Smooth muscle cell (in vitro differentiated cells): Measurements from ENCODE around the gene HSPG2. TPM values are rescaled to one million over a fixed set of nuclear protein-coding genes. Genes with fewer than 3 reads are reported as not detected.

Experiments
- DNase-seq: peaks from one replicate; lab custom pipeline; 2025; ENCODE audit not compliant: unreplicated experiment; lab: John Stamatoyannopoulos, UW
- H2AFZ ChIP-seq: fragments of 200-600 bp; sonication (generic); 2 replicates; pipeline ENCODE4 v1.6.0; 2016; ENCODE audit warnings: antibody characterized with exemption, low read depth, mild to moderate bottlenecking
- H3F3A ChIP-seq: fragments of 200-600 bp; sonication (generic); 2 replicates; pipeline ENCODE4 v1.6.0; 2017; ENCODE audit warnings: antibody characterized with exemption, low read depth
- H3K27ac ChIP-seq: fragments of 200-600 bp; sonication (generic); 2 replicates; pipeline ENCODE4 v1.5.1; 2016; ENCODE audit warnings: low read depth, mild to moderate bottlenecking
- H3K27me3 ChIP-seq: fragments of 200-600 bp; sonication (generic); 2 replicates; pipeline ENCODE4 v1.6.1; 2016; ENCODE audit warnings: low read depth, mild to moderate bottlenecking
- H3K36me3 ChIP-seq: fragments of 200-600 bp; sonication (generic); 2 replicates; pipeline ENCODE4 v1.5.1; 2016; ENCODE audit warnings: low read depth
- H3K4me1 ChIP-seq: fragments of 200-600 bp; sonication (generic); 2 replicates; pipeline ENCODE4 v1.5.1; 2016; ENCODE audit warnings: low read depth
- H3K4me2 ChIP-seq: fragments of 200-600 bp; sonication (generic); 2 replicates; pipeline ENCODE4 v1.6.0; 2016; ENCODE audit warnings: mild to moderate bottlenecking
- H3K4me3 ChIP-seq: fragments of 200-600 bp; sonication (generic); 2 replicates; pipeline ENCODE4 v1.5.1; 2016; ENCODE audit warnings: mild to moderate bottlenecking
- H3K79me2 ChIP-seq: fragments of 200-600 bp; sonication (generic); 2 replicates; pipeline ENCODE4 v1.6.0; 2016; ENCODE audit warnings: low read depth, mild to moderate bottlenecking
- H3K9ac ChIP-seq: fragments of 200-600 bp; sonication (generic); 2 replicates; pipeline ENCODE4 v1.6.0; 2016; ENCODE audit warnings: low read depth
- H3K9me3 ChIP-seq: fragments of 200-600 bp; sonication (generic); replicated peaks from 2 replicates; pipeline ENCODE4 v1.5.1; 2016; ENCODE audit warnings: low read depth
- H4K20me1 ChIP-seq: fragments of 200-600 bp; sonication (generic); 2 replicates; pipeline ENCODE4 v1.6.0; 2016; ENCODE audit warnings: low read depth
- WGBS: methylation state at CpG from one replicate; pipeline ENCODE4 v1.1.7; 2016; ENCODE audit warnings: low lambda C conversion rate; 5-methylcytosine and 5-hydroxymethylcytosine counted together
- polyA plus RNA-seq: library from polyadenylated mRNA; unstranded; fragments of >200 nt; fragmentation: Nextera tagmentation; extraction: Ambion mirVana; gene quantifications from 2 replicates; pipeline ENCODE4 v1.2.1, GENCODE V29; 2016
- total RNA-seq: library from RNA; depleted of rRNA; stranded (reverse); fragments of >200 nt; gene quantifications from 2 replicates; pipeline ENCODE4 v1.2.3, GENCODE V29; 2014
- TF ChIP-seq, protein P1 (sequence below): fragments of 200-600 bp; sonication (generic); IDR thresholded peaks from 2 replicates; pipeline ENCODE4 v1.5.1; 2017; ENCODE audit warnings: borderline replicate concordance, mild to moderate bottlenecking, antibody characterized with exemption; ENCODE audit not compliant: insufficient read depth, poor library complexity, severe bottlenecking

HSPG2 gene
- total and polyA plus RNA-seq, 2 experiments from 2014 or later = 40.7 to 46.7 TPM

DNA sequence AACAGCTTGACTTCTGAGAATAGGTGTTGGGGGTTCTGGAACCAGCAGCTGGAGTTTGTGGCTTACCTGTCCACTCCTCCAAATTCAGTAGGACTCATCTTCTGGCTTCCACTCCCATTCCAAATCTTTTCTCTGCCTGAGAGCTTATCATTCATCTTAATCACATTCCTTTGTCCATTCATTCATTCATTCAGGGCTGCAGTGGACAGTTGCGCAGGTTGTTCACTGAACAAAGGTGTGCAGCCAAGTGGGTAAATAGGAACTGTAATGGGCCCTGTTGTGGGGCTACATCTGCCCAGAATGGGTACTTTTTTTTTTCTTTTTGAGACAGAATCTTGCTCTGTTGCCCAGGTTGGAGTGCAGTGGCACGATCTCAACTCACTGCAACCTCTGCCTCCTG lies 3.4 kb upstream of the HSPG2 start:
- H3K79me2 ChIP-seq = peaks cover 3% of the 10 kb centered on the region
- H3F3A ChIP-seq = peaks cover 42% of the 10 kb centered on the region
- peak overlapping the region; percentile 61 for H3K9ac ChIP-seq
- H2AFZ ChIP-seq = no peak overlapping the region
- no peaks in the 10 kb centered on the region for H3K9me3 ChIP-seq
- H4K20me1 ChIP-seq = peaks cover 3% of the 10 kb centered on the region
- peak overlapping the region; percentile 26 for H3K4me2 ChIP-seq
- no peaks in the 10 kb centered on the region for H3K27me3 ChIP-seq
- peak overlapping the region; percentile 93 for H3K27ac ChIP-seq
- H3K4me1 ChIP-seq = peaks cover 48% of the 10 kb centered on the region
- no peak overlapping the region for H3K4me3 ChIP-seq
- TF ChIP-seq, protein P1, sequence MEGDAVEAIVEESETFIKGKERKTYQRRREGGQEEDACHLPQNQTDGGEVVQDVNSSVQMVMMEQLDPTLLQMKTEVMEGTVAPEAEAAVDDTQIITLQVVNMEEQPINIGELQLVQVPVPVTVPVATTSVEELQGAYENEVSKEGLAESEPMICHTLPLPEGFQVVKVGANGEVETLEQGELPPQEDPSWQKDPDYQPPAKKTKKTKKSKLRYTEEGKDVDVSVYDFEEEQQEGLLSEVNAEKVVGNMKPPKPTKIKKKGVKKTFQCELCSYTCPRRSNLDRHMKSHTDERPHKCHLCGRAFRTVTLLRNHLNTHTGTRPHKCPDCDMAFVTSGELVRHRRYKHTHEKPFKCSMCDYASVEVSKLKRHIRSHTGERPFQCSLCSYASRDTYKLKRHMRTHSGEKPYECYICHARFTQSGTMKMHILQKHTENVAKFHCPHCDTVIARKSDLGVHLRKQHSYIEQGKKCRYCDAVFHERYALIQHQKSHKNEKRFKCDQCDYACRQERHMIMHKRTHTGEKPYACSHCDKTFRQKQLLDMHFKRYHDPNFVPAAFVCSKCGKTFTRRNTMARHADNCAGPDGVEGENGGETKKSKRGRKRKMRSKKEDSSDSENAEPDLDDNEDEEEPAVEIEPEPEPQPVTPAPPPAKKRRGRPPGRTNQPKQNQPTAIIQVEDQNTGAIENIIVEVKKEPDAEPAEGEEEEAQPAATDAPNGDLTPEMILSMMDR = no peak
- 99% methylated on average over 2 of the region's 2 CpGs for WGBS
- no peaks in the 10 kb centered on the region for H3K36me3 ChIP-seq
- DNase-seq = no peak

- TF ChIP-seq, protein P1 = peak; percentile 52
- no peak overlapping the region for H2AFZ ChIP-seq
These were observed 2.7 kb upstream of the HSPG2 start for GRCh38 chr1:21939650-21940374.

GRCh38 chr1:21938732-21939538 lies 1.8 kb upstream of the HSPG2 start:
- H4K20me1 ChIP-seq = peaks cover 10% of the 10 kb centered on the region
- WGBS = 79% methylated on average over 11 of the region's 11 CpGs
- H2AFZ ChIP-seq = peak overlapping the region; percentile 21
- no peak overlapping the region for H3K4me3 ChIP-seq
- H3K4me2 ChIP-seq = peak overlapping the region; percentile 36
- H3K4me1 ChIP-seq = peaks cover 45% of the 10 kb centered on the region
- TF ChIP-seq, protein P1 = no peak
- H3K9me3 ChIP-seq = no peaks in the 10 kb centered on the region
- no peaks in the 10 kb centered on the region for H3K27me3 ChIP-seq
- H3K9ac ChIP-seq = peak overlapping the region; percentile 67
- peak overlapping the region; percentile 93 for H3K27ac ChIP-seq
- H3K79me2 ChIP-seq = peaks cover 15% of the 10 kb centered on the region
- no peaks in the 10 kb centered on the region for H3K36me3 ChIP-seq
- DNase-seq = no peak
- peaks cover 33% of the 10 kb centered on the region for H3F3A ChIP-seq

More at GRCh38 chr1:21939650-21940374, 2.7 kb upstream of the HSPG2 start:
- Histone ChIP-seq H4K20me1 (peaks cover 10% of the 10 kb centered on the region), H3K27ac (peak overlapping the region; percentile 93), H3K27me3 (no peaks in the 10 kb centered on the region), H3K4me2 (peak overlapping the region; percentile 36), H3K9me3 (no peaks in the 10 kb centered on the region), H3K4me3 (no peak overlapping the region), H3F3A (peaks cover 42% of the 10 kb centered on the region), H3K79me2 (peaks cover 6% of the 10 kb centered on the region), H3K4me1 (peaks cover 53% of the 10 kb centered on the region), H3K36me3 (no peaks in the 10 kb centered on the region), H3K9ac (peak overlapping the region; percentile 67)
- peak; percentile 71 for DNase-seq
- WGBS = 33% methylated on average over 9 of the region's 9 CpGs
